OCI-LY1 (cell line): ENCODE data around the gene PRKCA.

Experiments
- H2AFZ ChIP-seq: fragments of 200-600 bp; sonication (generic), shearing (Covaris generic); 2 replicates; pipeline ENCODE4 v1.6.0; 2014; ENCODE audit warnings: antibody characterized with exemption, mild to moderate bottlenecking, low read length
- H3F3A ChIP-seq: fragments of 200-600 bp; sonication (generic), shearing (Covaris generic); 2 replicates; pipeline ENCODE4 v1.6.0; 2014; ENCODE audit warnings: mild to moderate bottlenecking, antibody characterized with exemption, low read length, moderate library complexity; ENCODE audit not compliant: insufficient read depth
- H3K27ac ChIP-seq: fragments of 200-600 bp; sonication (generic); 2 replicates; pipeline ENCODE4 v1.5.1; 2014; ENCODE audit warnings: low read length, mixed run types, mild to moderate bottlenecking, low read depth; ENCODE audit not compliant: poor library complexity, severe bottlenecking
- H3K27me3 ChIP-seq: fragments of 200-600 bp; sonication (generic); 2 replicates; pipeline ENCODE4 v1.6.0; 2014; ENCODE audit warnings: antibody characterized with exemption, mild to moderate bottlenecking, low read length, moderate library complexity; ENCODE audit not compliant: insufficient read depth
- H3K36me3 ChIP-seq: fragments of 200-600 bp; sonication (generic); 2 replicates; pipeline ENCODE4 v1.6.1; 2014; ENCODE audit warnings: mild to moderate bottlenecking, antibody characterized with exemption, low read length, moderate library complexity, mixed read lengths; ENCODE audit not compliant: insufficient read depth
- H3K4me1 ChIP-seq: fragments of 200-600 bp; sonication (generic); 2 replicates; pipeline ENCODE4 v1.5.1; 2014; ENCODE audit warnings: mild to moderate bottlenecking, low read length, moderate library complexity; ENCODE audit not compliant: insufficient read depth, severe bottlenecking
- H3K4me2 ChIP-seq: fragments of 200-600 bp; sonication (generic), shearing (Covaris generic); 2 replicates; pipeline ENCODE4 v1.6.1; 2014; ENCODE audit warnings: low read length
- H3K4me3 ChIP-seq: fragments of 200-600 bp; sonication (generic); 2 replicates; pipeline ENCODE4 v1.5.1; 2014; ENCODE audit warnings: low read length, low read depth, mild to moderate bottlenecking, mixed read lengths; ENCODE audit not compliant: poor library complexity, severe bottlenecking
- H3K79me2 ChIP-seq: fragments of 200-600 bp; shearing (Covaris generic); 2 replicates; pipeline ENCODE4 v1.6.1; 2016; ENCODE audit warnings: mixed run types, low read length, mixed read lengths; ENCODE audit not compliant: insufficient read depth
- H3K9ac ChIP-seq: fragments of 200-600 bp; sonication (generic), shearing (Covaris generic); 2 replicates; pipeline ENCODE4 v1.6.1; 2014; ENCODE audit warnings: mild to moderate bottlenecking, low read length, mixed read lengths
- H3K9me2 ChIP-seq: fragments of 200-600 bp; sonication (generic), shearing (Covaris generic); 2 replicates; pipeline ENCODE4 v1.6.1; 2014; ENCODE audit warnings: low read depth, mild to moderate bottlenecking, low read length, mixed read lengths
- H3K9me3 ChIP-seq: fragments of 200-600 bp; shearing (Covaris generic); 2 replicates; pipeline ENCODE4 v1.6.1; 2014; ENCODE audit warnings: low read length, mixed read lengths
- H4K20me1 ChIP-seq: fragments of 200-600 bp; sonication (generic), shearing (Covaris generic); 2 replicates; pipeline ENCODE4 v1.6.0; 2016; ENCODE audit warnings: mild to moderate bottlenecking, low read length; ENCODE audit not compliant: insufficient read depth
- CTCF ChIP-seq: fragments of 200-600 bp; sonication (generic), shearing (Covaris generic); IDR thresholded peaks from 2 replicates; pipeline ENCODE4 v1.5.1; 2017; ENCODE audit warnings: mild to moderate bottlenecking, antibody characterized with exemption, low read length, moderate library complexity, mixed read lengths
- EZH2 ChIP-seq: fragments of 200-600 bp; sonication (generic), shearing (Covaris generic); IDR thresholded peaks from 2 replicates; pipeline ENCODE4 v1.8.0; 2017; ENCODE audit warnings: borderline replicate concordance, mixed run types, mild to moderate bottlenecking, antibody characterized with exemption, low read length, moderate library complexity, mixed read lengths

Gene PRKCA

GRCh38 chr17:66469890-66470289, 167.5 kb downstream of the PRKCA start:
- Histone ChIP-seq H3K27ac (peak overlapping the region; percentile 69), H3K4me1 (peaks cover 79% of the 10 kb centered on the region), H3K36me3 (no peaks in the 10 kb centered on the region)

GRCh38 chr17:66472123-66472522, 169.7 kb downstream of the PRKCA start:
- Histone ChIP-seq H2AFZ (no peak overlapping the region), H3K9ac (no peak overlapping the region), H3K36me3 (no peaks in the 10 kb centered on the region), H3K4me3 (no peak overlapping the region), H3K27me3 (no peaks in the 10 kb centered on the region), H3K4me1 (peaks cover 62% of the 10 kb centered on the region), H3K9me3 (no peaks in the 10 kb centered on the region), H3K9me2 (no peaks in the 10 kb centered on the region), H3K79me2 (no peaks in the 10 kb centered on the region), H3K4me2 (no peak overlapping the region), H3K27ac (no peak overlapping the region), H4K20me1 (no peaks in the 10 kb centered on the region), H3F3A (no peaks in the 10 kb centered on the region)
- TF ChIP-seq EZH2 (no peak), CTCF (no peak)

More at GRCh38 chr17:66469890-66470289, 167.5 kb downstream of the PRKCA start:
- no peaks in the 10 kb centered on the region for H3K9me3 ChIP-seq
- H3K4me2 ChIP-seq = peak overlapping the region; percentile 39; the same call in 1 of the 2 replicates
- H2AFZ ChIP-seq = no peak overlapping the region
- no peaks in the 10 kb centered on the region; the same call in 1 of the 2 replicates for H3K79me2 ChIP-seq
- no peaks in the 10 kb centered on the region for H4K20me1 ChIP-seq
- no peak overlapping the region for H3K4me3 ChIP-seq
- TF ChIP-seq CTCF = no peak
- no peak for TF ChIP-seq EZH2
- no peaks in the 10 kb centered on the region for H3K27me3 ChIP-seq
- H3K9me2 ChIP-seq = no peaks in the 10 kb centered on the region
- H3K9ac ChIP-seq = no peak overlapping the region
- H3F3A ChIP-seq = no peaks in the 10 kb centered on the region

DNA sequence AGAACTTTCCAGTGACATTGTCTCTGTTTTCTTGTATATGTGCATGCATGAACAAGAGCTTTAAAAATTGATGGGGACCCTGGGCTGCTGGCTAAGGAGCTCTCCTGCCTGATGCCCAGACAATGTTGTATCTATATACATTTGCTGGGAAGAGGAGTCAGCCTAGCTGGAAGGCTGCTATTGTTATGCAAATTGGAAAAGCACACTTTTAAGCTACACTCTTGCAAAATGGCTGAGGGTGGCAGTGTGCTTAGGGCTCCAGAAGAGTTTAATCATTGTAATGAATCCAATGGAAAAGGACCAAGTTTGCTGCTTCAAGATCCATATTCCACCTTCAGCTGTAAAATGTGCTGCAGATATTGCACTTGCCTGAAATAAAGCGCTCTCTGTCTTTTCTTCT, 171.8 kb downstream of the PRKCA start:
- no peaks in the 10 kb centered on the region for H3K27me3 ChIP-seq
- no peak overlapping the region for H3K27ac ChIP-seq
- H3K4me3 ChIP-seq = no peak overlapping the region
- H3F3A ChIP-seq = no peaks in the 10 kb centered on the region
- no peak overlapping the region for H3K9ac ChIP-seq
- H2AFZ ChIP-seq = no peak overlapping the region
- H3K9me3 ChIP-seq = no peaks in the 10 kb centered on the region
- H4K20me1 ChIP-seq = no peaks in the 10 kb centered on the region
- H3K79me2 ChIP-seq = no peaks in the 10 kb centered on the region
- H3K36me3 ChIP-seq = peaks cover 4% of the 10 kb centered on the region; the same call in 1 of the 2 replicates
- H3K9me2 ChIP-seq = no peaks in the 10 kb centered on the region
- no peak overlapping the region for H3K4me2 ChIP-seq
- peaks cover 41% of the 10 kb centered on the region for H3K4me1 ChIP-seq
- no peak for TF ChIP-seq CTCF
- no peak for TF ChIP-seq EZH2
